GM12891 (cell line): ENCODE measurements around the gene DBNL.

Source experiments
- DNase-seq: peaks from one replicate; pipeline ENCODE4 v3.0.0; 2011; ENCODE audit warnings: low spot score; ENCODE audit not compliant: insufficient read length
- FAIRE-seq: peaks from 2 replicates; lab custom pipeline; 2011; peaks lifted over from hg19 to GRCh38; lab: Jason Lieb, UNC
- PAX5 ChIP-seq: IDR thresholded peaks from 2 replicates; pipeline ENCODE4 v1.6.1; 2011; ENCODE audit warnings: low read length, moderate library complexity, mild to moderate bottlenecking; ENCODE audit not compliant: insufficient read depth, severe bottlenecking
- POLR2A ChIP-seq: IDR thresholded peaks from 2 replicates; pipeline ENCODE4 v1.6.1; 2011; ENCODE audit warnings: low read depth, low read length, control low read depth
- POLR2AphosphoS5 ChIP-seq: IDR thresholded peaks from 2 replicates; pipeline ENCODE4 v1.6.1; 2011; ENCODE audit warnings: low read depth, low read length, control low read depth
- POU2F2 ChIP-seq: IDR thresholded peaks from 2 replicates; pipeline ENCODE4 v1.6.1; 2011; ENCODE audit warnings: low read depth, mild to moderate bottlenecking, control low read depth, low read length, moderate library complexity
- SPI1 ChIP-seq: IDR thresholded peaks from 2 replicates; pipeline ENCODE4 v1.6.1; 2011; ENCODE audit warnings: low read depth, low read length, control low read depth
- TAF1 ChIP-seq: IDR thresholded peaks from 2 replicates; pipeline ENCODE4 v1.6.1; 2011; ENCODE audit warnings: low read depth, low read length, control low read depth

DBNL gene

DNA sequence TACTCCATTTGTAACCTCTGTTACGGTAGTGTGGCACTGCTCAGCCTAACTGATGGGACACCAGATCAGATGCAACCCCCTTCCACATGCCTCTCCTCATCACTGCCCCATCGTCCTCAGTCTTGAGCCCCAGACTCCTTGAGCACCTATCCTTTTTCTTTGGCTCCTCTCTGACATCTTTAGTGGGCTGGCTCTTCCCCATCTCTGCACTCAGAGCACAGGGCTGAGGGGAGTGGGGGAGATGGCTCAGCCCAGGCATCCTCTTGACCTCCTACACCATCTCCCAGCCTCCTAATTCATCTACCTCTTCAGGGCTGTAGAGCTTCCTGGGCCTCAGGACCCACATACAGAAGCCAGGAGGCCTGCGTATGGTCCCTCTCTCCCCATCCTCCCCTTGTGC lies 39.3 kb downstream of the DBNL start:
- FAIRE-seq, result no peak
- no peak for DNase-seq
- TF ChIP-seq TAF1 (no peak), POU2F2 (no peak), SPI1 (no peak), PAX5 (no peak), POLR2AphosphoS5 (no peak), POLR2A (no peak)

DNA sequence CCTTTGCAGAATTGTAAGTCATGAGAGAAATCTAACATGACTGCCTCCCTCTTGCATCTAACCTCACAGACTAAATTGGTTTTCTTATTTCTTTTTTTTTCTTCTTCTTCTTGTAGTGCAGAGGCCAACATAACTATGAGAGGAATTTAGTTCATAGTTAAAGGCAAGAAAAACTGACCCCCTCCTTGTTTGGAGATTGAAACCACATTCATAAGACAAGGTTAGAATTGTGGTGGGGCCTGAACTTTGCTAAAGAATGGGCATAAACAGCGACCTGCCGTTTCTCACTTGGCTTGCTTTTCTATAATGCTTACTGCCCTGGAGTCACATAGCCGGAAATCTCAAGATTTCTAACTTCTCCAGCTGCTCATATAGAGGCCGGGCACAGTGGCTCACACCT lies 40.2 kb downstream of the DBNL start:
- FAIRE-seq (no peak), DNase-seq (no peak)
- TF ChIP-seq POLR2A (no peak), PAX5 (no peak), POLR2AphosphoS5 (no peak), TAF1 (no peak), SPI1 (no peak), POU2F2 (no peak)

DNA sequence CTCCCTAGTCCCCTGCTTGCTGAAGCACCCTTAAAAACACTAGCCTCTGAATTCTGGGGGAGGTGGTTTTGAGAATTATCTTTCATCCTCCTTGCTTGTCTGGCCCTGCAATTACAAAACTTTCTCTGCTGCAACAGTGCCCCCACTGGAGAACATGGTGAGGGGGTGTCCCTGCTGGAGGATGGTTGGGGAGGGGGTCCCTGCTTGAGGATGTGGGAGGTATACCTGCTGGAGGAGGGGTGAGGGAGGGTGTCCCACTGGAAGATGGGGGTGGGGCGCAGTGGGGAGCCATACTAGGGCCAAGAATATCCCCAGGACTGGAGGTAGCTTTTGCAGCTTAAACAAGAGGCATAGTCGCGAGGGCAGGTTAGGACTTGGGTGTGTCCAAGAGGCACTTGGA lies 41.0 kb downstream of the DBNL start:
- FAIRE-seq (no peak), DNase-seq (no peak)
- no peak for TF ChIP-seq POLR2AphosphoS5
- no peak for TF ChIP-seq POLR2A
- TF ChIP-seq TAF1, result no peak
- TF ChIP-seq SPI1, result no peak
- TF ChIP-seq PAX5, result no peak
- TF ChIP-seq POU2F2, result no peak

DNA sequence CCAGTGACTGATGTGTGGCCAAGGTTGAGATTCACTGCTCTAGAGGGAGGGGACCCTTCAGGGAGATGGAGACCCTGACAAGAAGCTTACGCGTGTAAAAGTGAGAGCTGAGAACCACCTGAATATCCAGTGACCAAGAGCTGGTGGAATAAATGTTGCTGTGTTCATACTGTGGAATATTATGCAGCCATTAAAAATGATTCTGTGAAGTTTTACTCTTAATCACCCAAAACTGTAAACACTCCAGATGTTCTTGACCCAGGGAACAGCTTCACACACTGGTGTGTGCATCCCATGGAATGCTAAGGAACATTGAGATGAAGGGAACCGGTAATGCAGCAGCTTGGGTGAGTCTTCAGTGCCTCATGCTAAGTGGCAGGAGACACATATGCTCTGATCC lies 42.1 kb downstream of the DBNL start:
- FAIRE-seq (no peak), DNase-seq (no peak)
- TF ChIP-seq POLR2A (no peak), SPI1 (no peak), POLR2AphosphoS5 (no peak), TAF1 (no peak), POU2F2 (no peak), PAX5 (no peak)

DNA sequence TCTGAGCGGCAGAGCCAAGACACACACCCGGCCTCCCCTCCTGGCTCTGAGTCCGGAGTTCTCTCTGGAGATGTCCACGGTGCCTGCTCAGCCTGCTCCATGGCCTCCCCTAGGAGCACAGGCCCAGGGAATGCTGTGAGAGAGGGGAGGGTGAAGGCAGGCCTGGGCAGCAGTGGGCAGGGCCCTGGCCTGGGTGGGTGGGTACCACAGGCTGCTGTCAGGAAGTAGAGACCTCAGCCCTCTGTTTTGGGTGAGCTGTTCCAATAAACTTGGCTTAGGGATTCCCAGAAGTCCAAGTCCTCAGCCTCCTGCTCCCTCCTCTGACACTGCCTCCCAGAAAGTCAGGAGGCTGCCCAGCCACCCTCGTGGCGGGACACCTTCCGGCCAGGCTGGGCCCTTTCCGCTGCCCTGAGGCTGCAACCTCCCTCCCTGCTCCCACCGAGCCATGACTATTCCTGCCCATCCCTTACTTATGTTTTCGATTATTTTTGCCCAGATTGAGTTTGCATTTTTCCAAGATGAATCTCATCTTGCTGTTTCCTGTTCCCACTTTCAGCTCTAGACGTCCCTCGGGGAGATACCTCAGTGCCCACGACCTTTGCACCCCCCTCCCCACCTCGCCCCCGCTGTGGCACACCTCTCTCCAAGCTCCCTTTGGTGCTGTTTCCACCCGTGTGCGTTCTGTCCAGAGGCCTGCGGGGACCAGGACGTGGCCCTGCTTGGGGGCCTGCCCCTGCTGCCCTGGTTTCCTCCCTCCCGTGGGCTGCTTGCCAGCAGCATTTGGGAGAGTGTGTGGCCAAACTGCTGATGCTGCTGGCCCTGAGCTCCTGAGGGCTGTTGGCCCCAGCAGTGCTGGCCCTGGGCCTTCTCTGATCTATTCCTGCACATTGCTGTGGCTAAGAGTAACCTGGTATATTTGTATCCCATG lies 43.7 kb downstream of the DBNL start:
- DNase-seq, result no peak
- TF ChIP-seq POLR2AphosphoS5, result no peak
- TF ChIP-seq POU2F2, result no peak
- no peak for TF ChIP-seq SPI1
- no peak for TF ChIP-seq POLR2A
- TF ChIP-seq PAX5, result no peak
- no peak for TF ChIP-seq TAF1
- no peak for FAIRE-seq

DNA sequence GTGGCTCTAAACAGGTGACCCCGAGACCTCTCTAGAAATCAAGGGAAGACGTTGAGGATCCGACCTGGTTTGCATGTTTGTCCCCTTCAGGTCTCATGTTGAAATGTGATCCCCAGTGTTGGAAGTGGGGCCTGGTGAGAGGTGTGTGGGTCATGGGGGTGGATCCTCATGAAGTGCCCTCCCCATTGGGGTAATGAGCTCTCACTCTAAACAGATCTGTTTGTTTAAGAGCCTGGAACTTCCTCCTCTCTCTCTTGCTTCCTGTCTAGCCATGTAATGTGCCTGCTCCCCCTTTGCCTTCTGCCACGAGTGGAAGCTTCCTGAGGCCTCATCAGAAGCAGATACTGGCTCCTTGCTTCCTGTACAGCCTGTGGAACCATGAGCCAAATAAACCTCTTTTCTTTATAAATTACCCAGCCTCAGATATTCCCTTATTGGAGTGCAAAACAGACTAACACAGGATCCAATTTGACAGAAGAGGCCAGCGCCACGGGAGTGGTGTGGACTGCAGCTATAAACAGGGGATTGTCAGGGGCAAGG lies 48.7 kb downstream of the DBNL start:
- TF ChIP-seq TAF1 (no peak), POU2F2 (no peak), SPI1 (no peak)
- FAIRE-seq (no peak), DNase-seq (no peak)

DNA sequence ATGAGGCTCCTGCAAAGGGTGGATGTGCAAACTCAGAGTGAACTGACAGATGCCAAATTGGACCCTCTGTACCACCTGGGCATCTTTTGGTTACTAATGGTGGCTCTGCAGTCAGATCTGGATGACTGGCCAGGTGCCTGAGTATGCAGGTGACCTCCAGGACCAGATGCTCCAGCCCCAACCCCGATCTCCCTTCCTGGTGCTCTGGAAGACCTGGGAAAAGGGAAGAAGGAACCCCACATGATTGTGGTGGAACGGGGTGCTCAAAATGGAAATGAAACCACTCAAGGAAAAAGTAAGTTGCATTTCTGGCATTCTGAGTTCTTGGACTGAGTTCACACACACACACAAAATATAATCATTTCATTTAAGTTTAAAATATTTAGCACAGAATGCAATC lies 49.9 kb downstream of the DBNL start:
- TF ChIP-seq TAF1 (no peak), POLR2AphosphoS5 (no peak), SPI1 (no peak), POLR2A (no peak), PAX5 (no peak), POU2F2 (no peak)
- FAIRE-seq (no peak), DNase-seq (no peak)

DNA sequence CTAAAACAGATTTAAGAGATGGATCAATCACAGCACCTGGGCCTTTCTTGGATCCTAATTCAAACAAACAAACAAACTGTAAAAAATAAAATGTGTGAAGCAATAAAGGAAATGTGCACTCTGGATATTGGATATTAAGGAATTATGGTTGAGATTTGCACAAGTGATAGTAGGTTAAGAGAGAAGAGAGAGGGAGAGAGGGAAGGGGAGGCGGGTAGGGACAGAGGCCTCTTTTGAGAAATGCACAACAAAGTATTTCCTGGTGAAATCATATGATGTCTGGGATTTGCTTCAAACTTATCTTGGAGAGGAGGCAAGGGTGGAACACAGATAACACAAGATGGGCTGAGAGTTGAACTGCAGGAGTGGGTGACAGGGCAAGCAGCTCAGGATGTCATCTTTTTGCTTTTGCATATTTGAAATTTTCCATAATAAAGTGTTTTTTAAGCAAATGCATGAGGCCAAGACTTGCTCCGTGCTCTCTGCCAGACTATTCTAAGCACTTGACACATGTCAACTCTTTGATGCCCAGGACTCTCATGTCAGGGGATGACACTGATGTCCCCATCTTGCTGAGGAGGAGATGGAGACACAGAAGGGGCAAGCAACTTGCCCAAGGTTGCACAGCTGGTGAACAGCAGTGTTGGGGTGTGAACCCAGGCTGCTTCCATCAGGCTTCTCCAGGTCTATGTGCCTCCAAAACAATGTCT lies 50.5 kb downstream of the DBNL start:
- TF ChIP-seq SPI1, result no peak
- FAIRE-seq, result no peak
- DNase-seq, result no peak

DNA sequence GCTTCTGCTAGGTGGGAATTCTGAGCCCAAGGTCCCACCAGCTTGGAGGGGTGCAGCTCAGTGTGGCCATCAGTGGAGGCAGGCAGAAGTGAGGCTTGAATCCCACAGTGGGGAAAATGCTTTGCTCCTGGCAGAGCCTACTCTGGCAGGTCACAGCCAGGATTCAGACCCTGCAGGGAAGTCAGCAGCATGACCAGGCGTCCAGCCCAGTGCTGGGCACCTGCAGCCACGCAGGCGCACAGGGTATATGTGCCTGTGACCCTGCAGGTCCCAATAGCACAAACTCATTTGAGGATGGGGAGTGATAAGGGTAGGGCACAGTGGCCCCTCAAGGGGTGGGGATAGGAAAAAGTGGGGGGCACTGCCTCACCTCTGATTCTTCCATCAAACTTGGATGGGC lies 51.3 kb downstream of the DBNL start:
- no peak for TF ChIP-seq TAF1
- no peak for TF ChIP-seq PAX5
- FAIRE-seq (no peak), DNase-seq (no peak)

DNA sequence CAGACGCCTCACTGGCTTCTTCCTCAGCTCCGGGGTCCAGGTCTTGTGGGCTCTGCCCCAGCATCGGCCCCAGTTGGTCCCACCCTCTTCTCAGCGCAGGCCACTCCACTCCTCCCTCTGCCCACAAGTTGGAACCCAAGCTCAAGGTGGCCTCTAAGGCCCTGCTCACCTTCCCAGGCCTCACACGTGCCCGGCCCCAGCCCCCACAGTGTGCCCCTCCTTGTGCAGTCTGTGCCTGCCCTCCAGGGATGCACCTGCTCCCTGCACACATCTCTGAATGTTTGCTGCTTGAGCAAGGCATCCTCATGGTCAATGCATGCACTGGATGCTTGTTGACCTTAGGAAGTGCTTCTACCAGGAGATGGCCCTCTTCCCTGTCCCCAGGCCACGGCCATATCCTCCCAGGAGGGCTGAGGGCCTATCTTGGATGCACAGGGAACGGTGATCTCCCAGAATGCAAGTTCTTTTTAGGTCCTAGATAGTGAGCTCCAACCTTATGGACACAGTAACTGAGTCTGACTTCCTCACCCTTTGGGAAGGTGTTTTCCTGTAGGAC lies 51.9 kb downstream of the DBNL start:
- TF ChIP-seq POU2F2, result no peak
- TF ChIP-seq TAF1, result no peak
- TF ChIP-seq POLR2A, result no peak
- TF ChIP-seq SPI1, result no peak
- TF ChIP-seq POLR2AphosphoS5, result no peak
- TF ChIP-seq PAX5, result no peak
- FAIRE-seq, result peak; percentile 71
- DNase-seq, result no peak
